CD4-positive, alpha-beta T cell (primary cell): ENCODE data around the gene SNX11. TPM values are rescaled to one million over a fixed set of nuclear protein-coding genes. Genes with fewer than 3 reads are reported as not detected.

Source experiments
- ATAC-seq: fragments of 200-7000 bp; cut with Tn5 transposase; one replicate; pipeline ENCODE4 v1.10.0; 2022; ENCODE audit warnings: mild to moderate bottlenecking; ENCODE audit not compliant: poor library complexity
- CTCF ChIA-PET: fragments of 350-600 bp; sonication (Branson Sonifier 250); formaldehyde crosslinking; loops from one replicate; lab custom pipeline; 2021; ENCODE audit warnings: antibody characterized with exemption, inconsistent platforms; lab: Charles Lee
- POLR2A ChIA-PET: fragments of 350-600 bp; sonication (Branson Sonifier 250); formaldehyde crosslinking; loops from one replicate; lab custom pipeline; 2021; ENCODE audit warnings: antibody characterized with exemption, inconsistent platforms; lab: Charles Lee
- DNase-seq, 14 experiments: peaks; one replicate each; pipeline ENCODE4 v3.0.0-alpha.2; 2013 to 2020; ENCODE audit warnings: mixed read lengths in 2 of 14
- H3K27ac ChIP-seq, 2 donors: one replicate each; pipeline versions ENCODE4 v1.5.1 to v1.7.0; 2013; ENCODE audit warnings: low read length in 2 of 2, low read depth in 1 of 2, mild to moderate bottlenecking in 1 of 2
- H3K27me3 ChIP-seq, 2 experiments: 1 replicate in 1 of 2; 2 replicates in 1 of 2; pipeline versions ENCODE4 v1.6.1 to v1.7.0; 2013; ENCODE audit warnings: low read length in 2 of 2, control low read depth in 1 of 2, mild to moderate bottlenecking in 1 of 2, moderate library complexity in 1 of 2; ENCODE audit not compliant: insufficient read depth in 2 of 2, control insufficient read depth in 1 of 2
- H3K36me3 ChIP-seq: one replicate; pipeline ENCODE4 v1.6.1; 2013; ENCODE audit warnings: low read length, control low read depth; ENCODE audit not compliant: insufficient read depth
- H3K4me1 ChIP-seq: one replicate; pipeline ENCODE4 v1.6.1; 2013; ENCODE audit warnings: low read length, control low read depth; ENCODE audit not compliant: insufficient read depth
- H3K4me3 ChIP-seq: one replicate; pipeline ENCODE4 v1.5.1; 2013; ENCODE audit warnings: mild to moderate bottlenecking, low read length, moderate library complexity
- H3K9me3 ChIP-seq, 2 experiments: 1 replicate in 1 of 2; 2 replicates in 1 of 2; pipeline versions ENCODE4 v1.6.1 to v1.7.0; 2013; ENCODE audit warnings: low read length in 2 of 2, mild to moderate bottlenecking in 2 of 2, control low read depth in 1 of 2, moderate library complexity in 1 of 2; ENCODE audit not compliant: control insufficient read depth in 1 of 2, insufficient read depth in 1 of 2
- H3K27ac Mint-ChIP-seq: one replicate; pipeline ENCODE4 v1.8.0; 2020; ENCODE audit warnings: mixed read lengths
- H3K27me3 Mint-ChIP-seq: one replicate; pipeline ENCODE4 v1.8.0; 2021; ENCODE audit warnings: mixed read lengths
- H3K36me3 Mint-ChIP-seq: one replicate; pipeline ENCODE4 v1.8.0; 2021; ENCODE audit warnings: low read depth, mixed read lengths
- H3K4me1 Mint-ChIP-seq: one replicate; pipeline ENCODE4 v1.8.0; 2021; ENCODE audit warnings: low read depth, mixed read lengths
- H3K4me3 Mint-ChIP-seq: one replicate; pipeline ENCODE4 v1.8.0; 2020; ENCODE audit warnings: mild to moderate bottlenecking, mixed read lengths
- H3K9me3 Mint-ChIP-seq: one replicate; pipeline ENCODE4 v1.8.0; 2020; ENCODE audit warnings: mixed read lengths
- CTCF ChIP-seq: fragments of 200-600 bp; IDR thresholded peaks from one replicate; pipeline ENCODE4 v1.8.0; 2022; ENCODE audit warnings: antibody characterized with exemption, mild to moderate bottlenecking
- intact Hi-C, 2 experiments: fragments of 100-400 bp; cut with DNase I in 1 of 2; cut with micrococcal nuclease in 1 of 2; formaldehyde crosslinking; loops; one replicate each; pipeline versions ENCODE4 v1.15.1 to v1.9.0; 2023 to 2025; cut with DNase I, micrococcal nuclease
- microRNA-seq: library from miRNA; unstranded; fragments of <30 nt; microRNA quantifications from one replicate; pipeline ENCODE4 v1.2.0, GENCODE V29; 2021; ENCODE audit warnings: borderline microRNAs expressed, borderline replicate concordance
- total RNA-seq, 174 experiments: library from RNA in 2 of 174; stranded (reverse) in 2 of 174; gene quantifications; one replicate each; pipeline ENCODE4 v1.2.3 and lab custom pipeline; 2021 to 2026

The SNX11 gene
- total RNA-seq, 2 experiments from 2014 or later = 6.8 to 8.7 TPM

DNA sequence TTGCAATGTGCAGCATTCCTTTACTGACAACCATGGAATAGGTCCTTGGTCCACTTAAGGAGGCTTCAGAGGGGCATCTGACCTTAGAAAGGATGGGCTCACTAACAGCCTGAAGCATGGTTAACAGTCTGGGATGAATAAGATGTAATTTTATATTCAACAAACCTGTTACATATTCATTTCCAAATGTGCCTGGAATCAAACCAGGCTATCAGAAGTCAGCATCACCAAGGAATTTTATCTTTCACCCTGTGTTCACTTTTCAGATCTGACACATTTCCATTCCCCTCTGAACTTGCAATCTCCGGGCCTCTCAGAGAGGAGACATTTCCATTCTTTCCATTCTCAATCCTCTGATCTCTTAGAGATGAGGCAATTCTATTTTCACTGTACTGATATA is 62.4 kb downstream of the SNX11 start:
- intact Hi-C loops = no loop called here
- POLR2A ChIA-PET = no interaction called here
- Mint-ChIP-seq H3K4me1 (peaks cover 36% of the 10 kb centered on the region), H3K9me3 (no peaks in the 10 kb centered on the region), H3K27me3 (no peaks in the 10 kb centered on the region), H3K36me3 (peaks cover 74% of the 10 kb centered on the region), H3K27ac (peak overlapping the region; percentile 1), H3K4me3 (no peak overlapping the region)
- CTCF ChIA-PET = no interaction called here
- no peak for TF ChIP-seq CTCF
- Histone ChIP-seq H3K4me1 (no peaks in the 10 kb centered on the region), H3K36me3 (peaks cover 63% of the 10 kb centered on the region), H3K9me3 (no peaks in the 10 kb centered on the region), H3K27me3 (no peaks in the 10 kb centered on the region), H3K27ac (no peak overlapping the region), H3K4me3 (no peak overlapping the region)
- DNase-seq (no peak), ATAC-seq (no peak)

Small RNA genes lying within 50 kb of the gene (microRNA-seq; reads per million reads assigned to microRNA genes)
- gene MIR1203 = not detected

Other genes starting within 250 kb of the SNX11 start
- gene SP2, start 211.5 kb upstream of the SNX11 start, total RNA-seq = 10 to 100 TPM; 19.9 to 21.5 TPM
- gene PNPO, start 166.2 kb upstream of the SNX11 start, total RNA-seq = 1 to 10 TPM; 2.2 to 2.4 TPM
- not detected for gene PRR15L, start 149.9 kb upstream of the SNX11 start, total RNA-seq
- gene CDK5RAP3, start 136.7 kb upstream of the SNX11 start, total RNA-seq = 100 to 1,000 TPM; 206 to 224 TPM
- gene COPZ2, start 70.0 kb upstream of the SNX11 start, total RNA-seq = under 1 TPM; 0.47 to 0.88 TPM
- gene NFE2L1, start 59.4 kb upstream of the SNX11 start, total RNA-seq = 10 to 100 TPM; 28.1 to 30.6 TPM
- gene CBX1, start 6.3 kb upstream of the SNX11 start, total RNA-seq = 1 to 10 TPM; 5.5 to 6.6 TPM